GM10847 (cell line): Measurements from ENCODE around the gene DAB1.

Experiments
- POLR2A ChIP-seq: IDR thresholded peaks from 2 replicates; pipeline ENCODE4 v1.6.1; 2011; ENCODE audit not compliant: insufficient read length; ENCODE audit errors: extremely low read depth

The DAB1 gene

GRCh38 chr1:57350610-57351009, 73.2 kb downstream of the DAB1 start:
- TF ChIP-seq POLR2A = no peak

GRCh38 chr1:57348921-57349320, 74.9 kb downstream of the DAB1 start:
- no peak for TF ChIP-seq POLR2A

- TF ChIP-seq POLR2A = no peak
These were observed 77.9 kb downstream of the DAB1 start for GRCh38 chr1:57345916-57346315.

GRCh38 chr1:57344265-57344664, 79.6 kb downstream of the DAB1 start:
- TF ChIP-seq POLR2A = no peak

GRCh38 chr1:57341721-57342120, 82.1 kb downstream of the DAB1 start:
- no peak for TF ChIP-seq POLR2A

- TF ChIP-seq POLR2A = no peak
These were observed 83.4 kb downstream of the DAB1 start for GRCh38 chr1:57340334-57341070.

- no peak for TF ChIP-seq POLR2A
These were observed 86.2 kb downstream of the DAB1 start for GRCh38 chr1:57337623-57338022.

GRCh38 chr1:57336793-57337192, 87.1 kb downstream of the DAB1 start:
- no peak for TF ChIP-seq POLR2A

GRCh38 chr1:57331620-57332019, 92.2 kb downstream of the DAB1 start:
- no peak for TF ChIP-seq POLR2A

GRCh38 chr1:57329937-57330336, 93.9 kb downstream of the DAB1 start:
- no peak for TF ChIP-seq POLR2A

- TF ChIP-seq POLR2A = no peak
These were observed 94.8 kb downstream of the DAB1 start for GRCh38 chr1:57329001-57329527.

GRCh38 chr1:57327946-57328345, 95.9 kb downstream of the DAB1 start:
- TF ChIP-seq POLR2A = no peak

GRCh38 chr1:57327336-57327735, 96.5 kb downstream of the DAB1 start:
- no peak for TF ChIP-seq POLR2A

- no peak for TF ChIP-seq POLR2A
These were observed 98.3 kb downstream of the DAB1 start for GRCh38 chr1:57325536-57325935.

GRCh38 chr1:57325117-57325516, 98.7 kb downstream of the DAB1 start:
- no peak for TF ChIP-seq POLR2A

- no peak for TF ChIP-seq POLR2A
These were observed 99.5 kb downstream of the DAB1 start for GRCh38 chr1:57324388-57324787.

GRCh38 chr1:57321776-57322175, 102.1 kb downstream of the DAB1 start:
- no peak for TF ChIP-seq POLR2A
